ENCODE data around the gene CLEC10A. TPM values are rescaled to one million over a fixed set of nuclear protein-coding genes. Genes with fewer than 3 reads are reported as not detected.
"Not testable (repeated sequence)": the region's sequence is repeated elsewhere in the genome, so short reads cannot be mapped to it uniquely, and the experiment has no call there.

Gene CLEC10A
- total RNA-seq = 8.3 TPM

- DNase-seq (ENCODE audit: low spot score) = no peak
These were observed at the start of gene CLEC10A for GRCh38 chr17:7079581-7080455. Gene CLEC10A, minus strand, starts transcription at chr17:7080251. Its CDS starts 1,439 bp downstream, at chr17:7078812.

- DNase-seq (ENCODE audit: low spot score) = no peak
These were observed 49.3 kb upstream of the CLEC10A start for GRCh38 chr17:7129311-7129710.

GRCh38 chr17:7128160-7128559, 48.1 kb upstream of the CLEC10A start:
- no peak for DNase-seq (ENCODE audit: low spot score)

GRCh38 chr17:7127501-7127900, 47.5 kb upstream of the CLEC10A start:
- DNase-seq (ENCODE audit: low spot score) = not testable (repeated sequence)

GRCh38 chr17:7126386-7126785, 46.3 kb upstream of the CLEC10A start:
- DNase-seq (ENCODE audit: low spot score) = not testable (repeated sequence)

GRCh38 chr17:7124923-7125322, 44.9 kb upstream of the CLEC10A start:
- DNase-seq (ENCODE audit: low spot score) = no peak

GRCh38 chr17:7123844-7124243, 43.8 kb upstream of the CLEC10A start:
- DNase-seq (ENCODE audit: low spot score) = no peak

- DNase-seq (ENCODE audit: low spot score) = no peak
These were observed 42.3 kb upstream of the CLEC10A start for GRCh38 chr17:7122381-7122780.

- DNase-seq (ENCODE audit: low spot score) = not testable (repeated sequence)
These were observed 40.6 kb upstream of the CLEC10A start for GRCh38 chr17:7120635-7121034.

- DNase-seq (ENCODE audit: low spot score) = no peak
These were observed 40.1 kb upstream of the CLEC10A start for GRCh38 chr17:7120123-7120522.

GRCh38 chr17:7119314-7119713, 39.3 kb upstream of the CLEC10A start:
- DNase-seq (ENCODE audit: low spot score) = no peak

- peak; percentile 49 for DNase-seq (ENCODE audit: low spot score)
These were observed 35.0 kb upstream of the CLEC10A start for GRCh38 chr17:7114875-7115614.

- DNase-seq (ENCODE audit: low spot score) = peak; percentile 74
These were observed 34.3 kb upstream of the CLEC10A start, which contains the start of gene ASGR2 for GRCh38 chr17:7114241-7114874. Gene ASGR2, minus strand, starts transcription at chr17:7114822. Its CDS starts 582 bp downstream, at chr17:7114240.

- no peak for DNase-seq (ENCODE audit: low spot score)
These were observed 33.4 kb upstream of the CLEC10A start for GRCh38 chr17:7113273-7114071.

GRCh38 chr17:7112510-7113108, 32.6 kb upstream of the CLEC10A start:
- no peak for DNase-seq (ENCODE audit: low spot score)

GRCh38 chr17:7111784-7112509, 31.9 kb upstream of the CLEC10A start:
- DNase-seq (ENCODE audit: low spot score) = no peak

- DNase-seq (ENCODE audit: low spot score) = no peak
These were observed 30.7 kb upstream of the CLEC10A start for GRCh38 chr17:7110617-7111306.

GRCh38 chr17:7109461-7110322, 29.6 kb upstream of the CLEC10A start:
- no peak for DNase-seq (ENCODE audit: low spot score)

- no peak for DNase-seq (ENCODE audit: low spot score)
These were observed 28.9 kb upstream of the CLEC10A start for GRCh38 chr17:7108981-7109380.

Data from mucosa of gallbladder (tissue), 1 donor.